ENCODE results near the gene PMPCA.

The PMPCA gene

DNA sequence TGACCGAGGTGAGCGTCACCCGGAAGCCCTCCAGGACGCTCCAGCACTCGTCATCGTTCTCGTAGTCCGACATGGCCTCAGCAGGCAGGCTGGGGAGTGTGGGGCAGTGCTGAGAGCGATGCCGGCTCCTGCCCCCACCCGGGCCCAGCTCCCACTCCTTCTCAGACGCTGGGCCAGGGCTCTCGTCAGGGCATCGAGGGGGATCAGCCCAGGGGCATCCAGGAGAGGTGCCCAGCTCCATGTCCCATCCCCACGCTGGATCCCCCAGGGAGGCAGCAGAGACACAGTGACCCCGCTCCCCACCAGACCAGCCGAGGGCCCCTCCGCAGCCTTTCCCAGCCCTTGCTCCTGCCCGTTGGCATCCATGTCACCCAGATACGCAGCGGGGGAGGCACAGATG is 38.5 kb upstream of the PMPCA start:
- TF ChIP-seq FOXM1 (IDR thresholded peaks at IDR 0.05; ENCODE audit: borderline replicate concordance), result no peak
- no peak for TF ChIP-seq L3MBTL2 (conservative IDR thresholded peaks at IDR 0.05)
- no peak for TF ChIP-seq SP1 (IDR thresholded peaks at IDR 0.05)
- TF ChIP-seq BHLHE40 (IDR thresholded peaks at IDR 0.05; ENCODE audit: borderline replicate concordance), result no peak
- TF ChIP-seq LEF1 (IDR thresholded peaks at IDR 0.05; ENCODE audit: borderline replicate concordance), result no peak
- TF ChIP-seq HDGF (IDR thresholded peaks at IDR 0.05; ENCODE audit: borderline replicate concordance), result no peak
- TF ChIP-seq TARDBP (IDR thresholded peaks at IDR 0.05), result no peak
- TF ChIP-seq SUZ12 (IDR thresholded peaks at IDR 0.05), result no peak
- DNase-seq (ENCODE audit: extremely low spot score), result no peak
- POLR2A ChIA-PET, result interaction anchor here (3.1 kb wide), 1 partner anchor 9 kb away, joined by 10 read pairs; the partner anchor contains the start of gene DNLZ
- CTCF ChIA-PET, result interaction anchor here (1.6 kb wide), 1 partner anchor 9 kb away, joined by 4 read pairs; the partner anchor contains the start of gene DNLZ

- TF ChIP-seq LEF1 (IDR thresholded peaks at IDR 0.05; ENCODE audit: borderline replicate concordance) (no peak), PKNOX1 (IDR thresholded peaks at IDR 0.05) (no peak), CTBP1 (IDR thresholded peaks at IDR 0.05; ENCODE audit: borderline replicate concordance) (no peak), SP1 (IDR thresholded peaks at IDR 0.05) (no peak), TARDBP (IDR thresholded peaks at IDR 0.05) (no peak), FOXK2 (IDR thresholded peaks at IDR 0.05) (no peak), FOXM1 (IDR thresholded peaks at IDR 0.05; ENCODE audit: borderline replicate concordance) (no peak), NFRKB (IDR thresholded peaks at IDR 0.05) (no peak)
- CTCF ChIA-PET, result interaction anchor here (0.6 to 1.6 kb wide), 2 partner anchors 10 to 887 kb away, joined by 3 to 4 read pairs; partner anchors contain the start of gene DNLZ
- DNase-seq (ENCODE audit: extremely low spot score), result no peak
- POLR2A ChIA-PET, result interaction anchor here (3.1 kb wide), 1 partner anchor 10 kb away, joined by 10 read pairs; the partner anchor contains the start of gene DNLZ
Measured at GRCh38 chr9:136372561-136373299, 37.7 kb upstream of the PMPCA start.

- no peak for DNase-seq (ENCODE audit: extremely low spot score)
- TF ChIP-seq FOXA1 (IDR thresholded peaks at IDR 0.05) (no peak), SUZ12 (IDR thresholded peaks at IDR 0.05) (no peak), PKNOX1 (IDR thresholded peaks at IDR 0.05) (no peak), BHLHE40 (IDR thresholded peaks at IDR 0.05; ENCODE audit: borderline replicate concordance) (no peak), L3MBTL2 (conservative IDR thresholded peaks at IDR 0.05) (no peak), HDGF (IDR thresholded peaks at IDR 0.05; ENCODE audit: borderline replicate concordance) (no peak), SP1 (IDR thresholded peaks at IDR 0.05) (no peak), FOXM1 (IDR thresholded peaks at IDR 0.05; ENCODE audit: borderline replicate concordance) (no peak), ELF4 (IDR thresholded peaks at IDR 0.05) (no peak)
- ChIA-PET POLR2A (interaction anchor here (3.1 kb wide), 1 partner anchor 11 kb away, joined by 10 read pairs; the partner anchor contains the start of gene DNLZ), CTCF (interaction anchor here (1.6 kb wide), 1 partner anchor 10 kb away, joined by 4 read pairs; the partner anchor contains the start of gene DNLZ)
Measured at GRCh38 chr9:136373300-136374182, 36.9 kb upstream of the PMPCA start, which contains the start of gene CARD9. CARD9 (minus strand) TSS chr9:136373669; CDS start chr9:136372078, 1,591 bp downstream.

DNA sequence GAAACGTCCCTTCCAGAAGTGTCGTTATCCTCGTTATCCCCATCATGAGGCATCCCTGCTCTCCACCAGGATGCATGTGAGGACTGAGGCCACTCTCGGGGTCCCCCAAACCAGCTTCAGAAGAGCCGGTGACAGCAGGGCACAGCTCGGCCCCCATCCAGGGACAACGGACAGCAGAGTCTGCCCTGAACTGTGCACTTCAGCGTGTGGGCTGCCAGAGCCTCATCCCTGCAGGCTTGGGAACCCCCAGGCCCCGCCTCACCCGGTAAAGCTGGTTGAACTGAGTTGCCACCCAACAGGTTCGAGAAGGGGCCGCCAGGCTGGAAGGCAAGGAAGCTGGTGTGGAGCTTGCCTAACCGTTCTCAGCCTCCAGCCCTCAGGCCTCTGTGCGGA is 36.3 kb upstream of the PMPCA start:
- TF ChIP-seq ELF4 (IDR thresholded peaks at IDR 0.05), result no peak
- TF ChIP-seq PKNOX1 (IDR thresholded peaks at IDR 0.05), result no peak
- no peak for TF ChIP-seq SP1 (IDR thresholded peaks at IDR 0.05)
- TF ChIP-seq HDGF (IDR thresholded peaks at IDR 0.05; ENCODE audit: borderline replicate concordance), result no peak
- no peak for TF ChIP-seq CTBP1 (IDR thresholded peaks at IDR 0.05; ENCODE audit: borderline replicate concordance)
- TF ChIP-seq L3MBTL2 (conservative IDR thresholded peaks at IDR 0.05), result no peak
- TF ChIP-seq TARDBP (IDR thresholded peaks at IDR 0.05), result no peak
- no peak for TF ChIP-seq ZNF384 (IDR thresholded peaks at IDR 0.05)
- no peak for TF ChIP-seq ARNT (IDR thresholded peaks at IDR 0.05)
- TF ChIP-seq FOXA1 (IDR thresholded peaks at IDR 0.05), result no peak
- no peak for TF ChIP-seq BHLHE40 (IDR thresholded peaks at IDR 0.05; ENCODE audit: borderline replicate concordance)
- no peak for TF ChIP-seq LEF1 (IDR thresholded peaks at IDR 0.05; ENCODE audit: borderline replicate concordance)
- no peak for TF ChIP-seq SUZ12 (IDR thresholded peaks at IDR 0.05)
- no peak for TF ChIP-seq NFRKB (IDR thresholded peaks at IDR 0.05)
- TF ChIP-seq FOXK2 (IDR thresholded peaks at IDR 0.05), result no peak
- no peak for TF ChIP-seq FOXM1 (IDR thresholded peaks at IDR 0.05; ENCODE audit: borderline replicate concordance)
- CTCF ChIA-PET, result no interaction called here
- no peak for DNase-seq (ENCODE audit: extremely low spot score)
- POLR2A ChIA-PET, result interaction anchor here (1.7 to 3.1 kb wide), 2 partner anchors 8 to 11 kb away, joined by 5 to 10 read pairs; partner anchors contain the start of gene DNLZ

DNA sequence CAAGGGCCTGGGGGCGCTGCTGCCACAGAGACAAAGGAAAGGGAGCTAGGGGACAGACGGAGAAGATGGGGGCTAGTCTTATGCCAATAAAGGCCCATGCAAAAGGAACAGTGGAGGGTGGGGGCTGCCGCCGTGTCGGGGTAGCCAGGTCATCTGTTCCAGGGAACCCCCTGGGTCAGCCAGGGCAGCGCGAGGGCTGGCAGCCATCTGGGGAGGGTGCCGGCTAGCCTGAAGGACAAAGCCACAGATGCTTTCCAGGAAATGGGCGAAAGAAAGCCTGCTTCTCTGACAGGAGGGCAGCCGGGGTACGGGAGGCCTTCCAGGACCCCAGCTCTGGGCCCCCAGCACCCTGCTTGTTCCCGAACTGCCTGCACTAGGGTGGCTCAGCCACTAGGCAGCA is 35.4 kb upstream of the PMPCA start:
- ChIA-PET CTCF (no interaction called here), POLR2A (interaction anchor here (1.7 kb wide), 1 partner anchor 9 kb away, joined by 5 read pairs; no protein-coding TSS in a partner anchor)
- TF ChIP-seq ELF4 (IDR thresholded peaks at IDR 0.05) (no peak), TARDBP (IDR thresholded peaks at IDR 0.05) (no peak)
- no peak for DNase-seq (ENCODE audit: extremely low spot score)

All from HEK293T (cell line).